Motor neuron (in vitro differentiated cells): ENCODE results near the gene CD300LF. TPM values are rescaled to one million over a fixed set of nuclear protein-coding genes. Genes with fewer than 3 reads are reported as not detected.

Experiments
- ATAC-seq, 8 experiments: fragments of 200-7000 bp; cut with Tn5 transposase; replicated peaks in 6 of 8; 2 replicates each; pipeline ENCODE4 v1.8.0; 2021; ENCODE audit warnings: mild to moderate bottlenecking in 8 of 8, moderate library complexity in 8 of 8
- H3K27ac ChIP-seq, 2 donors: fragments of 250-450 bp; sonication (Bioruptor Pico); 2 replicates each; pipeline ENCODE4 v1.9.0; 2021; ENCODE audit warnings: antibody characterized with exemption in 2 of 2, mild to moderate bottlenecking in 2 of 2, moderate library complexity in 1 of 2
- H3K4me1 ChIP-seq, 2 donors: fragments of 250-450 bp; sonication (Bioruptor Pico); replicated peaks in 1 of 2; 2 replicates each; pipeline ENCODE4 v1.6.1; 2021; ENCODE audit warnings: antibody characterized with exemption in 2 of 2, mild to moderate bottlenecking in 2 of 2, moderate library complexity in 1 of 2
- H3K4me3 ChIP-seq, 5 donors: fragments of 250-450 bp; sonication (Bioruptor Pico); 2 replicates each; pipeline ENCODE4 v1.9.0; 2021; ENCODE audit warnings: antibody characterized with exemption in 5 of 5, mild to moderate bottlenecking in 5 of 5, moderate library complexity in 4 of 5
- WGBS, 10 experiments: fragments of 450-650 bp; shearing (Covaris generic); methylation state at CpG; one replicate each; pipeline ENCODE4 v1.0.0; 2022; 5-methylcytosine and 5-hydroxymethylcytosine counted together
- in situ Hi-C, 9 experiments: fragments of 400-800 bp; cut with MboI; loops; one replicate each; pipeline ENCODE4 v1.15.0; 2021; ENCODE audit warnings: low sequenced_read_pairs in 9 of 9, low pct_unique_long_range_greater_than_20kb in 2 of 9; ENCODE audit not compliant: unreplicated experiment in 9 of 9
- total RNA-seq, 8 experiments: library from RNA; unstranded; fragments of 300-600 nt; gene quantifications; 2 replicates each; pipeline versions ENCODE4 v1.2.3 to v1.2.4, GENCODE V29; 2022

Gene CD300LF
- total RNA-seq = under 1 TPM in 1 of 8 experiments, not detected in 7; 0.24 TPM

- no peak within 1 kb of the TSS for H3K4me3 ChIP-seq
- H3K27ac ChIP-seq = no peak within 1 kb of the TSS
- in situ Hi-C loops = loop anchor here in 1 of 9 experiments (25.0 kb wide), 1 partner anchor 100 kb away; the partner anchor contains the start of gene CD300E
- WGBS, 10 experiments = 50 to 100% methylated on average over 1 to 2 of the region's 8 CpGs; no CpG with 5 or more reads in 8 of the 10 experiments
- no peaks in the 10 kb centered on the region for H3K4me1 ChIP-seq
- ATAC-seq = no peak
Measured at GRCh38 chr17:74712756-74713155, at the start of gene CD300LF. Gene CD300LF (minus strand): TSS chr17:74712923. CDS start chr17:74712866, 57 bp downstream.

DNA sequence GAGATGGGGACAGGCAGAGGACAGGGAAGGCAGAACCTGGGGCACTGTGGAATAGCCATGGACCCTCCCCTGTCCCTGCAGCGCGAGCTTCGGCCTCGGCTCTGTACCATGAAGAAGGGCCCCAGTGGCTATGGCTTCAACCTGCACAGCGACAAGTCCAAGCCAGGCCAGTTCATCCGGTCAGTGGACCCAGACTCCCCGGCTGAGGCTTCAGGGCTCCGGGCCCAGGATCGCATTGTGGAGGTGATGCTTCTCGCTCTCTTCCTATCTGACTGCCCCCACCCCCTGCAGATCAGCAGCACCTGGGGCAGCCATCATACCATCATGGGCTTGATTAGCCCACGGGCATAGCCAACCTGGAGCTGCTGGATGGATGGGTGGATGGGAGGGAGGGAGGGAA is 49.2 kb upstream of the CD300LF start:
- H3K4me3 ChIP-seq = no peak overlapping the region
- H3K27ac ChIP-seq = no peak overlapping the region
- H3K4me1 ChIP-seq = peaks cover 49 to 67% of the 10 kb centered on the region in 2 donors
- no peak for ATAC-seq
- 60 to 100% (median 93%) methylated on average over 1 to 5 of the region's 11 CpGs; no CpG with 5 or more reads in 4 of the 10 experiments for whole genome bisulfite sequencing, 10 experiments
- in situ Hi-C loops = loop anchor here in 1 of 9 experiments (25.0 kb wide), 1 partner anchor 100 kb away; the partner anchor contains the start of genes FDXR and GRIN2C

DNA sequence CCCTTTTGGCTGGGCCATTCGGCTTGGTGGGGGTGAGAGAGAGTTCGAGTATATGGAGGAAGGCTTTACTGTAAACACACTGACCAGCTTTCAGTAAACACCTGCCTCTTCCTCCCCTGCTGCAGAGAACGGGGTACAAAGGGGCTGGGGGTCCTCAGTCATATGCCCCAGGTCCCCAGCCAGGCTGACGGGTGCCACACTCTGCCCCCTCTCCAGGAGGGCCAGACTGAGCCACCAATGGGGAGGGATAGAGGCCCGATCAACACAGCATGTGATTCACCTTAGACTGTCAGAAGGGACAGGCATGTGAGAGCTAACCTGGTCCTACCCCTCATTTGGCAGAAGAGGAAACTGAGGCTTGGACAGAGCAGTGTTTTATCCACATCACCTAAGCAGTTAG is 48.7 kb upstream of the CD300LF start:
- no peak overlapping the region for H3K4me3 ChIP-seq
- WGBS, 10 experiments = 25 to 38% (median 29%) methylated on average over 2 of the region's 5 CpGs; no CpG with 5 or more reads in 7 of the 10 experiments
- peaks cover 49 to 67% of the 10 kb centered on the region in 2 donors for H3K4me1 ChIP-seq
- ATAC-seq = no peak
- peak overlapping the region in 1 of 2 donors; percentile 35 for H3K27ac ChIP-seq
- in situ Hi-C loops = loop anchor here in 1 of 9 experiments (25.0 kb wide), 1 partner anchor 101 kb away; the partner anchor contains the start of genes FDXR and GRIN2C

DNA sequence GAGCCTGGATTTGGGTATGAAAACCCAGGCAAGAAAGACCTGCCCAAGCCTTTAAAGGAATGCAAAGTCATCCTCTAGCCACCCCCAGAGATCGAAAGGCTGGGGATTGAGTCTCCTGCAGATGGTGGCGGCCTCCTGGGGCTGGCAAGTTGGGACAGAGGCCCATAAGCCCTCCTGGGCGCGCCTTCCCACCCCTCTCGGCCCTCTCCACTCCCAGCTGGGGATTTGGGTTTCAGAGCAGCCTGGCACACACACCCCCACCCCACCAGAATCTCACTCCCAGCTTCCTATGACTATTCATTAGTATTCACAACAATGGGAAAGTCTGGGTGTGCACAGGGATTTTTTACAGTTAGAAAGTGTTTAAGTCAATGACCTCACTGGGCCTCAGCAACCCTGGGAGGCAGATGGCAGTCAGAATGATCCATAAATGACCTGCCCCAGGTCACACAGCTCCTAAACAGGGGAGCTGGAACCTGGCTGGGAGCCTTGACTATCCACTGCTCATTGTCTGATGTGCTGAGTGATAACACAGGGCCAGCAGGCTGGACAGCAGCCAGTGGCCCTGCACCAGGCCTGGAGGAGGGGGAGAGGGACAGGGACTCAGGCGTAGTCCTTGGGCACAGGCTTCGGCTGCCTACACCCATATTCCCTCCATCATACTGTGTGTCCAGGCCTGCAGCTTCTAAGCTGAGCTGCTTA is 47.8 kb upstream of the CD300LF start:
- Histone ChIP-seq H3K27ac (peak overlapping the region in 1 of 2 donors; percentile 35), H3K4me1 (peaks cover 49 to 67% of the 10 kb centered on the region in 2 donors), H3K4me3 (no peak overlapping the region)
- ATAC-seq = peak; percentile 30 to 47 (median 40)
- in situ Hi-C loops = loop anchor here in 1 of 9 experiments (25.0 kb wide), 1 partner anchor 102 kb away; the partner anchor contains the start of genes FDXR and GRIN2C
- 17 to 44% (median 40%) methylated on average over 2 to 3 of the region's 7 CpGs; no CpG with 5 or more reads in 5 of the 10 experiments for WGBS, 10 experiments

DNA sequence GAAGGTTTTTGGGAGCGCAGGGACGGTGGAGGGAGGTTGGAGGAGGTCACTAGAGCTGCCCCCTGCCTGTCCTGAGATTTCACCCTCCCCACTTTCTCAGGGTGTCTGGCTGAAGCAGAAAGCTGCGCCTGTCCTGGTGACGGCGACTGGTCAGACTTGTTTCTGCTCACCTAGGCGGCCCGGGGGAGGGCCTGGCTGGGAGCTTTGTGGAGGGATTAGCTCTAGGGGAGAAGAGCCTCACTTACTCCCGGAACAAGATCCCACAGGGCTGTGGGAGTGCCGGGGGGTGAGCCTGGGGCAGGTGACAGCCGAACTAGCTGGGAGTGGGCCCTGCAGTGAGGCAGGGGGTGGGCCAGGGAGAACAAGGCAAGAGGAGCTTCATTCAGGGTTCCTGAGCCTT is 47.2 kb upstream of the CD300LF start:
- H3K4me1 ChIP-seq = peaks cover 47 to 66% of the 10 kb centered on the region in 2 donors
- no peak for ATAC-seq
- peak overlapping the region in 1 of 2 donors; percentile 35 for H3K27ac ChIP-seq
- WGBS, 10 experiments = 30 to 100% (median 77%) methylated on average over 1 to 6 of the region's 10 CpGs; no CpG with 5 or more reads in 6 of the 10 experiments
- in situ Hi-C loops = loop anchor here in 1 of 9 experiments (25.0 kb wide), 1 partner anchor 102 kb away; the partner anchor contains the start of genes FDXR and GRIN2C
- H3K4me3 ChIP-seq = no peak overlapping the region

DNA sequence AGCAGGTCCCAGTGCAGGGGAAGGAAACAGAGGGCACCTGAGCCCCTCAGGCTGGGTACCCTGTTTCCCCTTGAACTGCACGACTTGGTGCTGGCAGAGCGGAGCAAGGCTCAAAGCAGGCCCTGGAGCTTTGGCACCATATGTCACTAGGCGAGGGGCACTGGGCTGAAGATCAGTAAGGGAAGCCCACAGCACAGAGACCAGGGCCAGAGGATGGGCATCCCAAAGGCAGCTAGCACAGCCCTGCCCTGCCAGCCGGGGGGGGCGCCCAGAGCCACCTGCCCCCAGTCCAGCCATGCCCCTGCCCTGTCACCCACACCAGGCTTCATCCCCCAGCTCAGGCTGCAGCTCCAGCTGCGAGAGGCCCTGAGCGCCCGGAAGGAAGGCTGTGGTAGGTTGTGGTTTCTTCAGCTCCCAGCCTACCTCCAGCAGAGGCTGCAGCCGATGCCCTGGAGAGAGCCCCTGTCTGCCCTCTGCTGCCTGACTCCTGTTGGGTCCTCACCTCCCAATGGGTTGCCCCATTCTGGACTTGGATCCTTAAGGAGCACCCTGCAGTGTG is 46.6 kb upstream of the CD300LF start:
- H3K4me1 ChIP-seq = peaks cover 40 to 60% of the 10 kb centered on the region in 2 donors
- no peak overlapping the region for H3K27ac ChIP-seq
- in situ Hi-C loops = loop anchor here in 1 of 9 experiments (25.0 kb wide), 1 partner anchor 103 kb away; the partner anchor contains the start of genes FDXR and GRIN2C
- ATAC-seq = no peak
- 17 to 60% methylated on average over 1 of the region's 9 CpGs; no CpG with 5 or more reads in 8 of the 10 experiments for WGBS, 10 experiments
- H3K4me3 ChIP-seq = no peak overlapping the region

GRCh38 chr17:74758848-74759168 is 46.1 kb upstream of the CD300LF start:
- Histone ChIP-seq H3K4me1 (peaks cover 35 to 55% of the 10 kb centered on the region in 2 donors), H3K27ac (no peak overlapping the region), H3K4me3 (no peak overlapping the region)
- in situ Hi-C loops = loop anchor here in 1 of 9 experiments (25.0 kb wide), 1 partner anchor 103 kb away; the partner anchor contains the start of genes FDXR and GRIN2C
- no CpG with 5 or more reads among the region's 2 CpGs for WGBS, 10 experiments
- peak; percentile 20 to 41 (median 31) for ATAC-seq

- ATAC-seq = peak in 5 of 8 experiments; percentile 10 to 69 (median 62)
- in situ Hi-C loops = loop anchor here in 1 of 9 experiments (25.0 kb wide), 1 partner anchor 104 kb away; the partner anchor contains the start of genes FDXR and GRIN2C
- WGBS, 10 experiments = 0 to 100% (median 82%) methylated on average over 1 to 4 of the region's 26 CpGs; no CpG with 5 or more reads in 4 of the 10 experiments
- no peak overlapping the region for H3K4me3 ChIP-seq
- peaks cover 29 to 49% of the 10 kb centered on the region in 2 donors for H3K4me1 ChIP-seq
- H3K27ac ChIP-seq = no peak overlapping the region
Measured at GRCh38 chr17:74757931-74758847, 45.5 kb upstream of the CD300LF start.

DNA sequence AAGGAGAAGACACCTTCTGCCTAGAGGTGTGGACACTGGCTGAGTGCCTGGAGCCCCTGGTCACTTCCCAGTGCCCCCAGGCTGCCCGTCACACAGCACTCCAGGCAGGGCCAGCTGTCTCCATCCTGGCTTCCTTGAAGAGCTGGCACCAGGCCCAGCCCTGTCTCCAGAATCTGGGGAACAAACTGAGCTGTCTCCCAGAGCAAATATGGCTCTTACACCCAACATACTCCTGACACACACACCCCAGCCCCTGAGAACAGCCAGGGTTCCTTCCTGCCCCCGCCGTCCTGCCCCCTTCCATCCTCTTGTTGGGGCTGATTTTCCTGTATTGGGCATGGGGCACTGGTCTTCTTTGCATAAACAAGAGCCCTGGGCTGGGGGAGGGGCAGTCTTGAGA is 44.8 kb upstream of the CD300LF start:
- peaks cover 25 to 42% of the 10 kb centered on the region in 2 donors for H3K4me1 ChIP-seq
- peak in 4 of 8 experiments; percentile 1 to 7 (median 4) for ATAC-seq
- WGBS, 10 experiments = no CpG with 5 or more reads among the region's 3 CpGs
- H3K27ac ChIP-seq = no peak overlapping the region
- no peak overlapping the region for H3K4me3 ChIP-seq
- in situ Hi-C loops = loop anchor here in 1 of 9 experiments (25.0 kb wide), 1 partner anchor 105 kb away; the partner anchor contains the start of genes FDXR and GRIN2C

DNA sequence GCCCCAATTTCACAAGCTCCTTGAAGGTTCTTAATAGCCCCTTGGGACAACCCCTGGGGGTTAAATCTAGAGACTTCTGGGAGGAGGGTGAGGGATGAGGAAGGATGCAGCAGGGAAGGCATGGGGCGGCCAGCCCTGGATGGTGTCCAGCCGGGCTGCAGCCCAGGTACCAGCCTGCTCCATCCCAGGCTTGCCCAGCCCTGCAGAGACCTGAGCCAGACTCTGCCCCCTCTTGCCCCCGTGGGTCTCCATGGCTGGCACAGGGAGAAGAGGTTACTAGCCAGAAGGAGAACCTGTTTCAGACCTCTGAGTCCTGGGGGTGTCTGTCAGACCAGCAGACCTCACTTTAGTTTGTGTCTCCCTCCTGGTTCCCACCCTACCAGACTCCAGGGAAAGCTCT is 44.2 kb upstream of the CD300LF start:
- peaks cover 25 to 42% of the 10 kb centered on the region in 2 donors for H3K4me1 ChIP-seq
- in situ Hi-C loops = loop anchor here in 1 of 9 experiments (25.0 kb wide), 1 partner anchor 105 kb away; the partner anchor contains the start of genes FDXR and GRIN2C
- 40 to 100% (median 80%) methylated on average over 1 to 2 of the region's 3 CpGs; no CpG with 5 or more reads in 3 of the 10 experiments for WGBS, 10 experiments
- no peak for ATAC-seq
- H3K4me3 ChIP-seq = no peak overlapping the region
- H3K27ac ChIP-seq = no peak overlapping the region

DNA sequence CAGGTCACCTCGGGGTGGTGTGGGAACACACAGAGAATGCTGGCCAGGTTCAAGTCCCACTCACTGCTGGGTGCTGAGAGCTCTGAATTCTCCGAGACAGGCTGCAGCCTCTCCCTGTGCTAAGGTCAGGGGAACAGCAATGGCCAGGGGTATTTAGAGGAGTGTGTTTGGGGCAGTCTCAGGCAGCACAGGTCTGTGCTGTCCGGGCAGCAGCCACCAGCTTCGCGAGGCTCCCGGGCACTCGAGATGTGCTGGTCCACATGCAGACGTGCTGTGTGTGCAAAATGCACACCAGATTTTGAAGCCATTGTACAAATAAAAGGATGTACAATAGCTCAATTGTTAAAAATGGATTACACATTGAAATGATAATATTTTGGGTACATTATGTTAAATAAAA is 42.8 kb upstream of the CD300LF start:
- H3K4me3 ChIP-seq = no peak overlapping the region
- H3K4me1 ChIP-seq = peaks cover 15 to 31% of the 10 kb centered on the region in 2 donors
- no peak overlapping the region for H3K27ac ChIP-seq
- WGBS, 10 experiments = 73% methylated on average over 3 of the region's 8 CpGs; no CpG with 5 or more reads in 8 of the 10 experiments
- no peak for ATAC-seq
- in situ Hi-C loops = loop anchor here in 1 of 9 experiments (25.0 kb wide), 1 partner anchor 107 kb away; the partner anchor contains the start of genes FDXR and GRIN2C

DNA sequence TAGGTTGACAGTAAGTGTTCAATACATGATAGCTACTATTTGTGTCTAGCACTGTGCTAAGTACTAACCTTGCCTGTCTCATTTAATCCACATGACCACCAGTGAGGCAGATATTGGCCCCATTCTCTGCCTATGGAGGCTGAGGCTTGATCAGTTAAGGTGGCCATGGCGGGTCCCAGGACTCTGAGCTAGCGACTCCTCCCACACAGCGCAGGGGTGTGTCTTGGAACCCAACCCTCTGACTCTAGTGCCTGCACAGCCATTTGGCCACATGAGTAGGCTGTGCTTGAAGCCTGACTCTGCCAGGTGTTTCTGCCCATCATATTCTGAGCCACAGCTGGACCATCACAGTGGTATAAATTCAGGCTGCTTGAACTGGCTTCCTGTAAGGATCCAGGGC is 42.1 kb upstream of the CD300LF start:
- no peak for ATAC-seq

More for the DNA sequence above, 42.1 kb upstream of the CD300LF start:
- Histone ChIP-seq H3K4me1 (peaks cover 8 to 28% of the 10 kb centered on the region in 2 donors), H3K27ac (no peak overlapping the region), H3K4me3 (no peak overlapping the region)
- 94 to 100% (median 100%) methylated on average over 1 to 3 of the region's 3 CpGs; no CpG with 5 or more reads in 6 of the 10 experiments for WGBS, 10 experiments
- in situ Hi-C loops = loop anchor here in 1 of 9 experiments (25.0 kb wide), 1 partner anchor 107 kb away; the partner anchor contains the start of genes FDXR and GRIN2C
